Measurements from ENCODE around the gene NPHP1.
"Not testable (repeated sequence)": the region's sequence is repeated elsewhere in the genome, so short reads cannot be mapped to it uniquely, and the experiment has no call there.

NPHP1 gene

DNA sequence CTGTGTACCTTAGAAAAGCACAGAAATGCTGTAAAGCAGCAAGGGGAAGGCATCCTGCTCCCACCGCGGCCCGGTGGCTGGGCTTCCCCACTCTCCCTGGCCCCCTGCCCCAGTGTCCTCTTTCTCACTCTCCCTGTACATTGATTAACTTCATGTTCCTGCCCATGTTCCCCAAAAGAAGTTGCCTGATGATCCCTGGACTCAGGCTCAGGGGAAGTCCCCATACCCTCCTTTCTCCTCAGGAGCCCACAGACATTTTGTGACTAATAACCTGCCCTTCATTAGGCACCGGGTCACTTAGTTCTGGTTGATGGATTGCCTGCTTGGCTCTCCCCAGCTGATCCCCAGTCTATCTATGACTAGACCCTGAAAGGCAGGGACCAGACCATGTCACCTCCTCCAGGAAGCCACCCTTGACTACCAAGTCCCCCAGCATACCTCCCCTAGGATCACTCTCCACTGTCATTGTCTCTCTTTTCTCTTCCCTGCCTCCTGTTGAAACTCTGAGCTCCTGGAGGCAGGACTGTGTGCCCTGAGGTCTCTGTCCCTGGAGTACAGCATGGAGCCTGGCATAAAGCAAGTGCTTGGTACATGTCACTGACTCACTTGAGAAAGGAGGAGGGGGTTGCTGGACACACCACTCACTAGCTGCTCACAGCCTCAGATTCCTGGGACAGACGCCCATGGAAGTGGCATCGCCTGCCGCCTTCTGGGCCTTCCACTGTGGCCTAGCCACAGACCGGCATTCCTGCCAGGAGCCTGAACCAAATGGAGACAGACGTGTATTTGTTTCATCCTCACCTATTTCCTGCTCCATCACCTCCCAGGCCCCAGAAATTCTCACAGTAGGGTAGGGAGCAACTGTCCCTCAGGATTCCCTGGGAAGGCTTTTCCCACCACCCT, 102.7 kb downstream of the NPHP1 start:
- DNase-seq, result no peak

DNA sequence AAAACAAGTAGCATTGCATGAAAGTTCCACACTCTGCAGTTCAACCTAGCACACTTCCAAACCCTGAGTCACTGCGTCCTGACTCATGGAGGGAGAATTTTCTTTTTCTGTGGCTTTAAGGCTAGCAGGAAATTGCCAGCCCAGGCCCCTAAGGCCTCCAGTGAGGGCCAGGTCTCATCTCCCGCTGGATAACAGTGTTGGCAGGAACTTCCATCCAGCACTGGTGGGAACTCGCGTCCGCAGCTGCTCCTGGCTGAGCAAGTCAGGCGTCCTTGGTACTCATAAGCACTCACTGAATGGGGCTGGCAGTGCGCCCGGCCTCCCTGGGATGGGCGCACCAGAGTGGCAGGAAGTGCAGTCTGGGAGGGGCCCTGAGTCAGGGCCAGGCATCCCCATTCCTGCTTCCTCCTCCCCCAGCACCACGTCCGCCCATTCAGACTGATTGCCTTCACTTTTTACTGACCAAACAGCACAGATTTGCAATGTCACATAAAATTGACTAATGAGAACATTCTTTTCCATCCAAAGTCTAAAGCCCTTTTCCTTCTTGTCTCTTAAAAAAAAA, 103.5 kb downstream of the NPHP1 start:
- peak; percentile 97 for DNase-seq

DNA sequence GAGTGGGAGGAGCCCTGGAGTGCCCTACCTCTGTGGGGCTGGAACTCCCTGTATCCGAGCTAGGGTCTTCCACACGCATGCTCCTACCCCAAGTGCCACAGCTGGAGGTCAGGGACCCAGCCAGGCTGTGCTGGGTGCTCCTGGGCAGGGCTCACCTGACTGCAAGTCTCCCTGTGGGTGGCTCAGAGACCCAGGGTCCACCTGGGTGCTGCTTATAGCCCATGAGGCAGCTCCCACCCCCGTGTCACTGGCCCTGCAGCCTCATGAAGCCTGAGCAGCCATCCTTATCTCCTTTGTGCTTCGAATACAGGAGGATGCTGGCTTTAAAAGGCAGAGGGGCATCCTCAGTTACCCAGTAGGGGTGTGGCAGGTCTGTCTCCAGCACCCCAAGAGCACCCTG, 103.9 kb downstream of the NPHP1 start:
- DNase-seq, result not testable (repeated sequence)

DNA sequence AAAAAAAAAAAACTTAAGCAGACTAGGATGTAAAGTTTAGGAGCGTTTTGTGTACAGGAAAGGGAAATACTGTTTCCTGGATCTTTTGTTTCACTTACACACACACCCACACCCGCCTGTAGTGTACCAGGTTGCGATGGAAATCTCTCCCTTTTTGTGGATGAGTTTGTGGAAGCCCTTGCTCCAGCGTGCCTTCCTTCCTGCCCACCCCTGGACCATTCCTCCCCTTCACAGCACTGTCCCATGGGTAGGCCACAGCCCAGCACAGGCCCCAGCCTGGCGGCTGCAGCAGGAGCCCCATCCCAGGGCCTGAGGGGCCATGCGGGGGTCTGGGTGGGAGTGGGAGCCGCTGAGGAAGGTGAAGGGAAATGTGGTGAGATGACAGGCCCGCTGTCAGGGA, 104.3 kb downstream of the NPHP1 start:
- no peak for DNase-seq

DNA sequence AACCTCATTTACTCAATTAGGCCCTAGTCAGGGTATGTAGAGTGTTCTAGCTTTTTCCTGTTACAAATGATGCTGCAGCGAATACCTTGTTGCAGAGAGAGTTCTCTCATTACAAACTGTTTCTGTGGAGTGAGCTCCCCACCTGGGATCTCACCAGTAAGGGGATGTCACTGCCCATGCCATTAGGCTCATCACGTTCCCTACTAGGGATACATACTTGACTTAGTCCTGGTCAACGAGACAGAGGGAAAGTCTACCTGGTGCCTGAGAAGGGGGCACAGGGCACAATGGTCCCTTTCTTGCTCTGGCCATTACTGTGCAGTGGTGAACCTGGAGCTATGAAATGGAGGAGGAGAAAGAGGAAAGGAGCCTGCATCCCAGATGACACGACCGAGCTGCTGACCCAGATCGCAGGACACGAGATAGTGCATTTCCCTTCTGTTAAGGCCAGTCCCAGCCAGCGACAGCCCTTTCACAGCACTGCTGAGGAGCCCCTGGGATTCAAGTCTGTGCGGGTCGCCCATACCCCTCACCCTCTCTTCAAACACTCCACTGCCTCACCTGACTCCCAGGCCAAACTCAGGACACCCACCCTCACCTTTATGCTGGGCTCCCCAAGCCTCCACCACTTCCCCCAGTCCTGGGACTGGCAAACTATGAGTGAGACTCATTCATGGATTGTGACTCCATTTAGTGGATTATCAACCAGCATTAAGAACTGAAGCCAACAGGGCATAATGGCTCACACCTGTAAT, 105.2 kb downstream of the NPHP1 start:
- DNase-seq, result no peak

DNA sequence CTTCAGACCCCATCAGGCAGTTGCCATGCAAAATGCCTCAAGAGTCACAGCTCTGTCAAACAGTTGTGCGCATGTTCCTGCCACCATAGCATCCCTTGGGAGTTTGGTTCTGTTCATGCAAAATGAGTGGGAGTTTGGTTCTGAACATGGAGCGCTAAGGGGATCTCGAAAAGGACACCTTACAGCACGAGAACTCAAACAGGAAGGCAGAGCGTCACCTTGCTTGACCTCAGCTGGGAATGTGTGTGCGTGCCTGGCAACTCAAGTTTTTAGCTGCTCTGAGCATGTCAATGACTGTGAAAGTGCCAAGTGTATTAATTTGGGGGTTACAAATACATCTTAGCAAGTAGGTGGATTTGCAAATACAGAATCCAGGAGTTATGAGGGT, 105.8 kb downstream of the NPHP1 start:
- no peak for DNase-seq

DNA sequence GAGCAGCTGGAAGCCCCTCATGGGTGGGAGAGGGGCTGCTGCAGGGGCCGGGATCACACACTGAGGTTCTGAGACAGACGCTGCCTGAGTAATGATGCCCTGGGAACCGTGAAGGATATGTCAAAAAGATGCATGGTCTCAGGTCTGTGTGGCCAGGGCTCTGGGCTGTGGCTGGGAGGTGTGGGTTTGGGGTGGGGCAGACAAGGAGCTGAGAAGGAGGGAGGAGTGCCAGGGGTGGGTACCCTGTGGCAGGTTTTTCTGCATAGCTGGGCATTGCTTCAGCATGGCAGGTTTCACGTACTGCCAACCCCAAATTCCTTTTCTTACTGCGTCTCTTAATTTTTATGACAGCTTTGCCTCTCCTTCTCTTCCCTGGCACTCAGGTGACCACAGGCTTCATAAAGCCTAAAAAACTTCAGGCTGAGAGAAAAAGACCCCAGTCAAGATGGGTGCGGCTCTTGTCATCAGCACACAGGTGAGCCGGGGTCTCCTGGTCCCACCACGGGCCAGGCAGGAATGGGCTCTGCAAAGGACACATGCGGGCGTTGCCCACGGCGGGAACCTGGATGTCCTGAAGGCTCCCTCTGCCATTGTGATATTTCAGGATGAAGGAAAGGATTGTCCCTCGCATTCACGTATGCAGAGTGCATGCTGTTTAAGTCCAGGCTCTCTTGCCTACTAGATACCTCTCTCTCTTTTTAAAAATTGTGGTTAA, 107.2 kb downstream of the NPHP1 start:
- DNase-seq, result no peak

DNA sequence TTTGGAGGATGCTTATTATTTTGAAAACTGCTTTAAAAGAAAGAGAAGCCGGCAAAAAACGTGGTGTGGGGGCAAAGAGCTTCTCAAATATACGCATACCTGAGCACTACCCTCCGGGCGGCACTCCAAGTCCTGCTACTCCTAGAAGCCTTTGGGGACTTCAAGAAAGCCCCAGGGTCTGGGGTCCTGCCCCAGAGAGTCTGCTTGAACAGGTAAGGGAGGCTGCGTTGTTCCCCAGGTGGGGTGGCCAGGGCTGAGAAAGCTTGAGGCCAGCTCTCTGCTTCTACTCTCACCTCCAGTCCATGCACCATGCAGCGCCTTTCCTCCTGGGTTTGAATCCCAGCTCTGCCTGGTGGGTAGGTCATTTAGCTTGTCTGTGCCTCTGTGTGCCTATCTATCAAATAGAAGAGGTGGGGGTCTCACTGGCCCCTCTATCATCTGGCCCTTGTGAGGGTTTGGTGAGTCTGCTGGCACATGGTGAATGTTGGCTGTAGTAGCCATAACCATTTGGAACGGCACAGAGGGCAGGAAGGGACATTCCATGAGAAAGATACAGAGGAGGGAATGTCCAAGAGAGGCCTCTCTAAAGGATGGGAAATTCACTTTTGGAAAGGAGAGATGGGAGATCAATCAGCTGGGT, 108.7 kb downstream of the NPHP1 start:
- DNase-seq, result no peak

DNA sequence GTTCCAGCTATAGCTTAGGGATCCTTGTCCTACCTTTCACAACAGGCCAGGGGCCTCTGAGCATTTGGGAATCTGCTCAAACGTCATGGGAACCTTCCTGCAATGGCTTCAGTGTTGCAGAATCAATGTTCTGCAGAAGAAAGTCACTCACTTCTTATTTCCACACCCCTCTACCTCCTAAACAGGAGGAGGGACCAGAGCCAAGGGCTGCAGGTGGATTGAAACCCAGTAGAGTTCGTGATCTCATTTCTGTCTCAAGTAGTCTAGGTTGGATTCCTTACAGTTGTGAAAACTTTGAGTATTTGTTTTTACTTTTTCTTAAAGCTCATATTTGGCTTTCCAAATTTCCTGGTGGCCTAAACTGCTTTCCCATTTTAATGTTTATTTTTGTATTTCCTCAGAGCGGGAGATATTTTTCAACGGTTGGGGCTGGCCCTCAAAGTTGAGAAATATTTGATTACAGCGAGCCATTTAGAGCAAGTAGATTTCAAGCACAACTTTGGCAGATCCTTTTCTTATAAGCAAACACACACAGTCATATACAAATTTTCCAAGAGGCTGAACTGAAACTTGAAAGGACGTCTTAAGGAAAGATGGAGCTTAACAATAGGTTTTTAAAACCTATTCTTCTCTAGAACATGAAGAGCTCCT, 109.8 kb downstream of the NPHP1 start:
- not testable (repeated sequence) for DNase-seq

DNA sequence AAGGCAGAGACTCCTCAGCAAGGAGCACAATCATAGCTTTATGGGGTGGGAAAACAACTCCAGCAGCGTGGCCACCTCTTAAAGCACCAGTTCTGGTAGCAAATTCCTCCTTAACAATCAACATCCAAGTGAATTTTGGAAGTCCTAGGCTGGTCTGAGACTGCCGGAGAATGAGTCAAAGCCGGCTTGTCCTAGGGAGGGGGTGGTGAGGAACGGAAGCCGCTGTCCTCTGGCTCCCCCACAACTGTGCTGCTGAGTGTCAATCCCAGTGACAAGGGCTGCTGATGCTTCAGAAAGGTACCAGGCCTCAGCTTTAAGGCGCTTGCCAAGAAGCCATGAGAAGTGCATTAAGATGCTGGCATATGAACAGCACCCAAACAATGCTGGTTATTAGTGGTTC, 110.9 kb downstream of the NPHP1 start:
- DNase-seq, result not testable (repeated sequence)

DNA sequence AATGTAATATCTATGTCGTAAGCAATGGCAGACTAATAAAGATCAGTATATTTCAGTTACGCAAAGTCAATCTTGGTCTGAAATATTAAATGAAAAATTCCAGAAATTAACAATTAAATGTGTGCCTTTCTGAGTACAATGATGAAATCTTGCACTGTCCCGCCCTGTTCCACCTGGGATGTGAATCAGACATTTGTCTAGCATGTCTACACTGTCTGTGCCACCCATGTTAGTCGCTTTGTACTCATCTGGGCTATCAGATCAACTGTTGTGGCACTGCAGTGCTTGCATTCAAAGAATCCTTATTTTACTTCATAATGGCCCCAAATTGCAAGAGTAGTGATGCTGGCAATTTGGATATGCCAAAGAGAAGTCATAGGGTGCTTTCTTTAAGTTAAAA, 114.6 kb downstream of the NPHP1 start:
- not testable (repeated sequence) for DNase-seq

DNA sequence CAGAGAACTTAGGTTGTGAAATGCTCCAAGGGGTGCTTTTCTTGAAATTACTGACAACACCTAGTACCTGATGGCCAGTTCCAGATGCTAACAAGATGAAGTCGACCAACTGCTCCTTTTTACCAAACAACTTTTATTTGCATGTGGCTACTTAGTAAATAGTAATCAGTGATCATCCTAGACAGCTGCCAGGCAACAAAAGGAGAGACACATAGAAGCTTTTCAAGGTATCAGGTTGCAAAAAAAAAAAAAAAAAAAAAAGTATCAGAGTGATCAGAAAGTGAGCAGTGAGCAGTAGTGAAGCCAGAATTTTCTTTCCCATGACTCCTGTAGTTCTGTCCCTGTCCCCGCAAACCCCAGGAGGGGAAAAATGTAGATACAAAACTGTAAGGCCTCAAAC, 121.1 kb downstream of the NPHP1 start:
- DNase-seq, result not testable (repeated sequence)

DNA sequence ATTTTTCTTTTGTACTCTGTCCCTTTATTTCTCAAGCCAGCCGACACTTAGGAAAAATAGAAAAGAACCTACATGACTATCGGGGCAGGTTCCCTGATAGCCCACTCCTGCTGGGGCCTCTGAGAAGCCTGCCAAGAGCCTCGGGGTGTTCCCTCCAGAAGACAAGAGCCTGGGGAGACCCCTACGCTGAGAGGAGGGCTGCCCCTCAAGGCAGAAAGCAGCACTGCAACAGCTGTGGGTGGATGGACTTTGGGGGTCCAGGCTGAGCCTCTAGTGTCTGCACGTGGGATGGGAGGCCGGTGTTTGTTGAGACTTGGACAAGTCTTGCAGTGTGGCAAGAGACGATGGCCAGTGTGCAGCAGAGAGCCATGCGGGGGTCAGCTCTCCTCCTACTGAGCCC, 121.7 kb downstream of the NPHP1 start:
- DNase-seq, result not testable (repeated sequence)

DNA sequence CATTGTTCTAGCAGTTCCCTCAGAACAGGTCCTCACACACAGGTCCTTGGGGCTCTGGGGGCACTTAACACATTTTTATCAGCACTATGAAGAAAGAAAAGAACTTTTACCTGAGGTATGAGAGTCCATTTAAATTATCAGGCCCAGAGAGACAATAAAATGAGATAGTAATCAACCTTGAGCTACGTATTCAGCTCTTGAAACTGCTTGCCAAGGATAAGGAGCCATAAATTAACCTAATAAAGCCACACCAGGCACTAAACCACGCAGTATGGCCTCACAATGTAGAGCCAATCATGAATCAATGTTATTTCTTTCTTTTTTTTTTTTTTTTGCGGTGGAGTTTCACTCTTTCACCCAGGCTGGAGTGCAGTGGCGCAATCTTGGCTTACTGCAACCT, 126.7 kb downstream of the NPHP1 start:
- DNase-seq, result not testable (repeated sequence)

DNA sequence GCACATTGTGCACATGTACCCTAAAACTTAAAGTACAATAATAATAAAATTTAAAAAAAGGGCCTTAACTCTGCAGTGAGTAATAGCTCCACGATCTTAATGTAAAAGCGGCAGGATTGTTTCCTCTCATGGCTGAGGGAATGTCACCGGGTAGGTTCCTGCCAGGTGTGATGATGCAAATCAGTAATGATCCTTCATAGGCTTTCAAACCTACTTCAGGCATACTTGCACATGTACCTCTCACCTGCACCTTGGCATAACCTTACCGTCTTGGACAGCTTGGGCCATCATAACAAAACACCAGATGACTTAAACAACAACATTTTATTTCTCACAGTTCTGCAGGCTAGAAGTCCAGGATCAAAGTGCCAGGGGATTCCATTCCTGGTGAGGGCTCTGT, 128.9 kb downstream of the NPHP1 start:
- not testable (repeated sequence) for DNase-seq
